CD1c-positive myeloid dendritic cell (primary cell): ENCODE data around the gene GLDN.

Experiments used
- DNase-seq: peaks from one replicate; pipeline ENCODE4 v3.0.0-alpha.2; 2016; ENCODE audit errors: extremely low spot score

Gene GLDN

DNA sequence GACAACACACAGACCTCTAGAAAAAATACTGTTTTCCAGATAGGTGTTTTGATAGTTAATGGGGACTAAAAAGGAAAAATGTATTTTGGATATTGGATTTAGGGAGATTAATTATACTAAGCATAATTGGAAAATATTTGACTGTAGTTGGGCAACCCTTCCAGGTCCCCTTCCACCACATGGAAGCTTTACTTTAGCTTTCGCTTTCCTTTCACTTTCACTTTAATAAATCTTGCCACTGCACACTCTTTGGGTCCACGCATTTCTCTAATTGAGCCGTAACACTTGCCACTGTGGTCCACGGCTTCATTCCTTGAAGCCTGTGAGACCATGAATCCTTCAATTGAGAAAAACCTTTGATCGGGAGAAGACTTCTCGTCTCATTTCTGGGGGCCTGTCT lies 15.5 kb downstream of the GLDN start:
- DNase-seq: no peak

DNA sequence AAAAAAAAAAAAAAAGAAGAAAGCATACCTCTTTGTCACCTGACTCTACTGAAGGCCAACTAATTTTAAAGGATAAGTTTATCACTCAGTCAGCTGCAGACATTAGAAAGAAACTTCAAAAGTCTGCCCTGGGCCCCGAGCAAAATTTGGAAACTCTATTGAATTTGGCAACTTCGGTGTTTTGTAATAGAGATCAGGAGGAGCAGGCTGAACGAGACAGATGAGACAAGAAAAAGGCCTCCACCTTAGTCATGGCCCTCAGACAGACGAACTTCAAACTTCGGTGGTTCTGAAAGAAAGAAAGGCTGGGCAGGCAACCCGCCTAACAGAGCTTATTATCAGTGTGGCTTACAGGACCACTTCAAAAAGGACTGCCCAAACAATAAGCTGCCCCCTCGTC lies 18.5 kb downstream of the GLDN start:
- DNase-seq: no peak

DNA sequence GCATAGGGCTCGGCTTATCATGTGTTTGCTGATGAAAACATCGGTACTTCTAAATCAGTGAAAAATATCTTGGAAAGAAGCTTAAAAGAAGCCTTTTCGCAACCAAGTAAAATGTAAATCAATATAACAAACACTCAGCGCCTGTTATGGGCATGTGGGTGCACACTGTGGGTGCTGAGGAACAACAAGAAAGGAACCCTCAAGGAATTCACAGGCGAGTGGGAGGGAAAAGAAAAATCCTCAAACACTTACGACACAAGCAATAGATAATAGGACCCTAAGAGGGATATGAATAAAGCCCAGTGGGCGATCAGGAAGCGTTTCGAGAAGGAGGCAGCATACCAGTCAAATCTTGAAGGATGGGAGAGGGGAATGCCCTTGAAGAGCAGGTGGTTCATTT lies 21.9 kb downstream of the GLDN start:
- peak; percentile 38 for DNase-seq

DNA sequence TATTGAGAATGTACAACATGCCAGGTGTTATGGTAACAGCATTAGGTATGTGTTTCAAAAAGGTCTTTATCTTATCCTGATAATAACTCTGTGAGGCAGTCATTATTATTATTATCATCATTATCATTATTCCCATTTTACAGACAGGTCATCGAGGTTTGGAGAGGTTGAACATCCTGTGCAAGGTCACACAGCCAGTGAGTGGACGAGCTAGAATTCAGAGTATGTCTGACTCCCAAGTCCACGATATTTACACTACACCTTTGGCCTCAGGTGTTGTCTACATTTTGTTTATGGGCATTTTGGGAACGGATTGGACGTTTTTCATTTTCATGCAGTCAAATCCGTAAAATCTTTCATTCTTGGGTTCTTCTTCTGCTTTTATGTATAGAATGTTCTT lies 24.0 kb downstream of the GLDN start:
- no peak for DNase-seq

DNA sequence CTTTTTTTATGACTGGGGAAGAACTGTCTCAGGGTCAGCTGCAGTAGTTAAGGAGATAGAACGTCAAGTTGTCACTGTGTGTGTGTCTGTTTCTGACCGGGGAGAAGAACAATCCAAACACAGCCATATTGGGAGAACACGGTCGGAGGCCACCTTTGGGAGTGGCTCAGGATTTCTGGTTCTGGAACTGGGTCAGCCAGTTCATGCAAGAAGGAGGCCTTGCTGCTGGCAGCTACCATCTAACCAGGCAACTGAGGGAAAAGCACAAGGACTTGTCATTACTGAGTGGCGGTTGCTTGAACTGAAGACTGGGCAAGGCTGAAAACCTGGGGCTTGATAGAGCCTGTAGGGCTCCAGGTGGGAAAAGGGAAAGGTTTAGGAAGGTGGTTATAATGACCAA lies 24.6 kb downstream of the GLDN start:
- DNase-seq: no peak

DNA sequence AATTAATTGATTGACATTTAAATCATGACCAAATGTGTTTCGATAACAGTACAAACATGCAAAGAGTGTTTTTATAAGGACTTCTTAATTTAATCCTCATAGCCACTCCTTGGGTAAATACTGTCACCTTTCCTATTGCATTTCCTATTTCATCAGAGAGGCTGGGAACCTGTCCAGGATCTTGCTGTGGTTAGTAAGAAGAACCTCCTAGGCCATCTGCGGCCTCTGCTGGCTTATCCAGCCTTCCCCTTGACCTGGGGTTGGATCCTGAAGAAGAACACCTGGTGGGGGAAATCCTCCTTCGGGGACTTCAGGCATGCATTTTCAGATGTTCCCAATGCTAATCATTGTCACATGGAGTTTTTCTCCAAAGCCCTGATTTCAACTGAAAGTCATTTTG lies 25.5 kb downstream of the GLDN start:
- no peak for DNase-seq

DNA sequence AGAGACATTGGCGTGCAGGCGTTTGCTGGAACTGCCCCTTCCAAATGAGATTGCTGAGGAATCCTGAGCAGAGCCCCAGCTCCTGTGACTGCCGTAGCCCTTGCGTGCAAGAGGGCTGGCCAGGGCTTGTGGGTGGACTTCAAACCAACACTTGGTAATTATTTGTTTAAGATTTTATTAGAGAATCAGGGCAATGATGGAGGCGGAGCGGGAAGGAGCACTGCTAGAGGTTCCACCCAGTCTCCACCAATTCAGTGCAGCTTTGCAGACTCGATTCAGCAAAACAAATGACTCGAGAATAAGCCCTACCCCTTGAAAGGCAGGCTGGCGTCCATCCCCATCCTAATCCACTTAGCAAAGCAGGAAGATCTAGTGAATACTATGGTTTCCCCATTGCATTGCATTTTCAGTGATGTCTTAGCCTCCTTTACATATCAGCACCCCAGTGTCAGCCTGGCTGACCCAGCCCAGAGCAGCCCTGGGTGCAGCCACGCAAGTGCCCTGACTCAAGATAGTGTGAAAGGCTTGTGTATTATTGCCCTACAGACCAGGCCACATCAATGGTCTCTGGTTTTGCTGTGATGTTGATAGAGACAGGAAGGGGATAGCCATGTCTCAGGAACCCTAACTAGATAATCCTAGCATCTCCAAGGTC lies 26.0 kb downstream of the GLDN start:
- DNase-seq: no peak

DNA sequence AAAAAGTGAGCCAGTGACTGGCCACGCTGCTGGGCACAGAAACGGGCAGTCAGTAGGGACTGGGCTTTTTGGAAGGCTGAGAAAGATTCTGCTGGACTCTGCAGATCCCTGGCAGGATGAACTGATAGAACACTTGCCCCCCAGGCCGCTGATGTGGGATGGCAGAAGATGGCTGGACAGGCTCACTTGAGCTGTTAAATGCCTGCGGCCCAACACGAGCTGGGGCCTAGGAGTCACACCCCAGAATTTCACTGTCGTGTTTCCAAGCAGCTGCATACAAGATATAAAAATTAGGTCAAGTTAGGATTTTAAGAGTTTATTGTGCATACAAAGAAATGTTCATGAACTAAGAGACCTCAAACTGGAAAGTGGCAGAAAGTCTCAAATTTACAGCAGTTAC lies 26.9 kb downstream of the GLDN start:
- DNase-seq: no peak

DNA sequence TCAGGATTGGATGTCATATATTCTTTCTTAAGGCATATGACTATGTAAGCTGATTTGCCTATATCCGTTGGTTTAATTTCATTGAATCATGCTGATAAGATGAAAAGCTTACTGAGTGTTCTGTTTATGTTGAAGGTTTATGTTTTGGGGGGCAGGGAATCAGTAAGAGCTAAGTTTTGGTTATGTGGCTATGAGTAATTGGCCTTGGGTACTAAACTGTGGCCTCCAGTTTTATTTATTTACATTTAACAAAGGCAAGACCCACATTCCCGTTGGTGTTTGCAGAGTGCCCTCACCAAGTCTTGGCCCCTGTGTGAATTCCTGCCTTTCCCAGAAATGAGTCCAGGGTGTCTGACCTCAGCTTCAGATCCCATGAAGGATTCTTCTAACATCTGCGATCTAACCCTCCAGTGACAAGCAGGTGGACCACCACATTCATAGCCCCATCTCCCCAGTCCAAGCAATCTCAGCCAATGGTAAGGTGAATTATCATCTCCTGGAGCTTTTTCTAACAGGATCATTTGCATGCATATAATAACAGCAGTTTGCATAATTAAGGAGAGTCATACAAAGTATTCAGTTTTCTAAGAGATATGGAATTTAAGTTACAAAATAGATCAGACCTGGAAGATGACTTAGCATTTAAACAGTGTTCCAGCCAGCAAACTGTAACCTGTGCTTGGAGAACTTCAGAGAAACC lies 27.4 kb downstream of the GLDN start:
- no peak for DNase-seq

DNA sequence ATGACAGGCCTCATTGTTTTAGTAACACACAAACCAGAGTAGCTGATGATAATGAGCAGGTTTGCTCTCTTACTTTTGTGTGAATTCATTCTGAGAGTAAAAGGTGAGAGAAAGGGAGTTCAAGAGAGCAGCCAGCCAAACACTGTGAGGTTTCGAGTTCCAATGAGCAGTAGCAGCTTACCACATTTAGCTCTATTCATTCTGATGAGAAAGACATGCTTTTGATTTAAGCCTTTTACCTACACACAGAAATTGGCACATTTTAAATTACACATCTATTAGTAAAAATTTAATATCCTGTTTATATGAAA lies 28.0 kb downstream of the GLDN start:
- DNase-seq: no peak

DNA sequence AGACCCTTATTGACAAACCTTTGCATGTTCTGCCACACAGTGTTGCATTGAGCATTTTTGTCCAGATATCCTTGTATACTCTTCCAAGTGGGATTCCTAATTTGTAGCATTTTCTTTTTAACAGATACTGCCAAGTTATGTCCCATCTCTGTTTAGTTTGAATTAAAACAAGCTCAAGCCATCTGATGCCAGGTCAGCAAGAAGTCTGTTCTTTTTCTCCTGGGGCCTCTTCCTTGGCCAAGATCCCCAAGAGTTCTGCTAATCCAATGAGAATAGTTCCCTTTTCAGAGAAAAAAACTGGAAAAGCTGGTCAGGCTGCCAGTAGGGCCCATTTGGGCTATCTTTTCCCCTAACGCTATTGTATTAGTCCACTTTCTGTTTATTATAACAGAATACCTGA lies 29.8 kb downstream of the GLDN start:
- DNase-seq: no peak

DNA sequence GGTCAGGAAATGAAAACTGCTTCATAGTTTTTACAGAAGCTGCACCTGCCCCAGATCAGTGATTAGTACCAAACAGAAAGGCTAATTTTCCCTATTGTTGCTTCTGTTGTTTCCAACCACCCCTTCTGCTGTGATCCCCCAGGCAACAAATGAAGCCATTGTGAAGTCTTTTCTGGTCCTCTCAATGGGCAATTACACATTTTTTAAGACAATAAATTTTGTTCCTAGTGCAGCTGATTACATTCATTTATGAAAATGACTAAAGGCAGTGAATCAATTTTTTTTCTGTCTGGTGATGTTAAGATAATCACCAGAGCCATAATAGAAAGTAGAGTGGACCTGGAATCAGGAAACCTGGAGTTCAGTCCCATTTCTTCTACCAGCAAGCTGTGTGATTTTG lies 32.7 kb downstream of the GLDN start:
- no peak for DNase-seq

DNA sequence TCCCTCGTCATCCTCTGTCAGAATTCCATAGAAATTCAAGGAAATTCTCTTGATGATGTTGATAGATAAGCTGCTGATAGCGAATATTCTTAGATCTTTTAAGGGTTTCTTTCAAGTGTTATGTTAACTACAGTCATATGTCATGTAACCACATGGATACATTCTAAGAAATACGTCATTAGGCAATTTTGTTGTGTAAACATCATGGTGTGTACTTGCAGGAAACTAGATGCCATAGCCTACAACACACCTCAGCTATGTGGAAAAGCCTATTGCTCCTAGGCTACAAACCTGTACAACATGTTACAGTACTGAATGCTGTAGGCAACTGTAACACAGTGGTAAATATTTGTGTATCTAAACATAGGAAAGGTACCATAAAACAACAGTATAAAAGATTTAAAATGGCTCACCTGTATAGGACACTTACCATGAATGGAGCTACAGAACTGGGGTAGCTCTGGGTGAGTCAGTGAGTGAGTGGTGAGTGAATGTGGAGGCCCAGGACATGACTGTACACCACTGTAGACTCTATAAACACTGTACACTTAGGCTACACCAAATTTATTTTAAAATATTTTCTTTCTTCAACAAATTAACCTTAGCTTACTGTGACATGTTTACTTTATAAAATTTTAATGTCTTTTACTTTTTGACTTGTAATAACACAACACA lies 34.6 kb downstream of the GLDN start:
- DNase-seq: no peak

DNA sequence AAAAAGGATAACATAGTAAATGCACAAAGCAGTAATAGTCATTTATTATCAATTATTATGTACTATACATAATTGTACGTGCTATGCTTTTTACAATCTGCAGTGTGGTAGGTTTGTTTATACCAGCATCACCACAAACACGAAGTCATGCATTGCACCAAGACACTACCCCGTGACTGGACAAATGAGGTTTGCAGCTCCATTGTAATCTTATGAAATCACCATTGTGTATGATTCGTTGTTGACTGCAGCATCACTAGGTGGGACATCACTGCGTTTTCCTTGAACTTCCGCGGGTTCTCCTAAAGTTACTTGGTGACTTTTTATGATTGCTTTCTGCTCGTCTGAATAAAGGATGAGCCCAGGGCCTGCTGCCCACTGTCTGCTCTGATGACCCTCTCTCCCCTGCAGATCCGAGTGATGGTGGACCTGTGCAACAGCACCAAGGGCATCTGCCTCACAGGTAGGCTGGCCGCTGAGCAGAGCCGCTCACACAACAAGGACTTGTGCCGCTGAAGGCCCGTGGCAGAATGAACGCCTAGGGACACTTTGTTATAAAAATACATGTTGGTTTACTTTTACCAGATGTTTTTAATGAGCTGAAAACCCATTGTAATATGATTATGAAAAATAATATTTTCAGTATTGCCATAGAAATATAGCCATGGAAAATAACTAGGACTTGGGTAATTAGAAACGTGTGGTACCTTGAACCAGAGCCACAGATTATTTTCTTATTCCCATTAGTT lies 35.8 kb downstream of the GLDN start:
- DNase-seq: no peak

DNA sequence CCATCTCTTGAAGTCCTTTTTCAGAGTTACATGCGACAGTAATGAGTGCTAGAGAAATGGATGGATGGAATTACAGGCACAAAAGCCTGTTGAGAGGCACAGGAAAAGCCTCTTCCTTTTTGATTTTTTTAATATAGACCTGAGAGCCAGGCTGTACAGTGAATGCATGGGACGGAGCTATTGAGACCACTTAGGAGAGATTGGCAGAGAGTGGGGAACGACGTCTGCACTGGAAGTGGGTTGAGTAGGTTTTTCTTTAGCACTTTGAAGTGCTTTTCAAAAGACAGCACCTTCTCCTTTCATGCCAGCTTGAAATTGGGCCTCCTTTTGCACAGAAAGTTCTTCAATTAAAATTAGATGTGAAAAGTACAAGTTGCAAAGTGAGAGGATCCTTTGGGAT lies 37.0 kb downstream of the GLDN start:
- DNase-seq: no peak

DNA sequence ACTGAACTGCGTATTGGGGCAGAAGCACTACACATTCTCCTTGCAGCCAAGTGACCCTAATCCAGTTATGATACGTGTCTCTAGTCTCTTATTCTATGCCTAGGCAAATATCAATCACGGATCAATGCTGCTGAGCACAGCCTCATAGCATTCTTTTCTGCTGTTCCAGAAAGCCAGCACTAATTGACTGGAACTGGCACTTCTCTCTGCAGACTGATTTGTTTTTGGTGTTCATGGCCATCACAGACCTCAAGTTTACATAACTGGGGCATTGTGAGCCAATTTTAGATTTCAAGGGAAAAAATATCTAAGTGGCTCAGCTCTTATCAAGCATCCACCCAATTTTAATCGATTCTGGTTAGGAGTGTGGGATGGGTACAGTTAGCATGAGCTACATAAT lies 37.9 kb downstream of the GLDN start:
- no peak for DNase-seq

DNA sequence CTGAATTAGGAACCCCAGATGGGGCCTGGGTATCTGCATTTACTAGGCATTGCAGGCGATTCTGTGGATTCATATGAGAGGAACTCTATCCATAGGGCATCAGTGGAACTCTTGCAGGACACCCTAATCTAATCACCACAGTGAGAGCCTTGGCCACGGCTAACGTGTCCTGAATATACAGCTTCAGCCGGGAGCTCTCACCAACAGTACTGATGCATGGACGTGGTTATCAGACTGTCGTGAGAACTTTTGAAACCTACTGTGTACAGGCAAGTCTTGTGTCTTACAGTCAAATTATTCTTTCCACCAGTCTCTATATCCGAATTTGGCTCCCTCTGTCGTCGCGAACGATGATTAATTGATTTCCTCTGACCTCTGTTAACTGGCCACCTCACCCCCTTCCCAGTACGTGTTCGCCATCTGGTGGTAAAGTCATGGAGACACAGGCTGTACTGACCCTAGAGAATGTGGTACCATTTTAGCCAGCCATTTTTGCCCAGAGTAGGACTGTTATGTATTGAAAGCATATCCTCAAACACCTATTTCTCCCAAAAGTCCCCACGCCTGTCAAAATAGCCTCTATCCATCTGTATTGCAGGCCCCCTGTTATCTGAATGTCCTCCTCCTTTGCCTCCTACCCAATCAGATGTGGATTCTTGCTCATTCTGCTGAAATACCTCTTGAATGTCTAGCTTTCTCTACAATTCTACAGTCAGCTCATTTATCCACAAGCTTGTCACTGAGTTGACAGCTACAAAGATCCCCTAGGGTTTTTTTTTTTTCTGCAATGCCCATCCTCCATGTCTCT lies 39.7 kb downstream of the GLDN start:
- peak; percentile 80 for DNase-seq

DNA sequence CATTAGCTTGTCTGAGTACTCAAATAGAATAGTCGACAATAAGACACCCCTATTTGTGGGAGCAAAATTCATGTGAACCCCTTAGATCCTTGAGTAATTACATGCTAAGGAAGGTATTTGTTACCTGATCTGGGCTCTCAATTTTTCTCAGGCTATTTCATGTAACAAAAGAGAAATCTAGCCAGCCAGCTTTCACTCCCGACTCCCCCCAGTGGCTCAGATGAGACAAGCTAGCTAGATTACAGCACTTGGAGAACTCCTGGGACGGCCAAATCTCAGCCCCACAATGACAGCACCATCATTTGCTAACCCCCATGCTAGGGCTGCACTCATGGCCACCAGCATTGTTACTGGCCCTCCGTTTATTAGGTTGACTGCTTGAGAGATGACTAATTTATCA lies 41.3 kb downstream of the GLDN start:
- peak; percentile 33 for DNase-seq

DNA sequence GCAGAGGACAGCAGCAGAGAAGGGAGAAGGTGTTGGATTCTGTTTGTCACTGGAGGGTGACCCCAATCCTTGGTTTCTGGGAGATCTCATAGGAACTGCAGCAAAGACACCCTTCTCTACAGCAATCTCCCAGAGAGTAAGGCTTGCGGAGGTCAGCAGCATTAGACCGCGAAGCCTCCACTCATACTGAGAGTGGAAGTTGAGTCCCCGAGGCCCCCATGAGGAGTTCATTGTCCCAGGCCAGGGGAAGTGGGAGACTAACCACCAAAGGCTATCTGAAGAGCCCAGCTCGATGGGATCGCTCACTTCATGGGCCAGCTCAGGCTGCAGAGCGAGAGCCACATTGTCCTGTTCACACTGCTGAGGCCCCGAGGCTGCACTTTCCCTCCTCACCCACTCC lies 44.6 kb downstream of the GLDN start:
- peak; percentile 11 for DNase-seq

DNA sequence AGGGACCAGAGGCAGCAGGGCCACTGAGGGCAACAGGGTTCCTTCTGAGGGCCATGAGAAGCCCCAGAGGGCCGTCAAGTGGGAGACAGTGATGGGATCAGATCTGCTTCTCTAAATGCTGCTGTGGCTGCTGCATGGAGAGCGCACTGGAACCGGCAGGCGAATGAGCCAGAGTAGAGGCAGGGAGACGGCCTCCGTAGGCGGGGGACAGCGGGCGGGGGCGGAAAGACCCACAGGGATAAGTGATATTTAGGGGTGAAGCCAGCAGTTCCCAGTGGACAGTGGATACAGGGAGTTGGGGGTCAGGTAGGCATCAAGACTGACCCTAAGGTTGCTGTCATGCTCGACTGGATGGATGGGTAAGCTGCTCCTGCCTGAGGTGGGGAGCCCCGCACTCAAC lies 45.0 kb downstream of the GLDN start:
- no peak for DNase-seq

DNA sequence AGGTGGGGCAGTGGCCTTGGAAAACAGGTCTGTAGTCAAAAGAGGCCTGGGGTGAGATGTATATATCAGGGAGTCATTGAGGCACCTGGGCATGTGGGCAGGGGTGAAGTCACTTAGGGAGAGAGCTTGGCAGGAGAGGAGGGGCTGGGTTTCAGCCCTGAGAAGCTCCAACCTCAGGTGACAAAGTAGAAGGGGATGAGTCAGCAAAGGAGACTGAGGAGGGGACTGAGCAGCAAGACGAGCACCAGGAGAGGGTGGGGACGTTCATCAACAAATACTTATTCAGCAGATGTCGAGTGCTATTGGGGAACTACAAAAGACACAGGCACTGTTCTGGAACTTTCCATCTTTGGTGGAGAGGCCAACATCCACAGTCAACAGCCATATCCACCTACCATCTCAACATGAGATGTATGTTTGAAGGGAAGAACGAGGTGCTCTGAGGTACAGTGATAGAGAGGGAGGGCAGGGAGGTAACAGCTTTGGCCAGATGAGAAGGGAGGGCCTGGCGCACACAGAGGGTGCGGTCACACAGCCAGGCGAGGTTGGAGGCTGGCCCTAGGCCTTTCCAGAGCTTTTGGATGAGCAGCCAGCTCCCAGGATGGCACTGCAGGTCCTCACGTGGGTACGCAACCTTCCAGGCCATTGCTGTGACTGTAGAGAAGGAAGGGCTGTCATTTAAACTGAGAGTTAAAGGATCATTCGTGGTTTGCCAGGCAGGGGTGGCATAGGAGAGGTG lies 45.7 kb downstream of the GLDN start:
- DNase-seq: no peak
